ENCODE data around the gene SPEN. TPM values are rescaled to one million over a fixed set of nuclear protein-coding genes. Genes with fewer than 3 reads are reported as not detected.

SPEN gene
- total RNA-seq, 1 experiment from 2014 or later, result 44.2 TPM

- BruUV-seq (replicated peaks), result no TSS peak
- H3K27me3 Mint-ChIP-seq (ENCODE audit: insufficient read depth, unreplicated experiment), result no peaks in the 10 kb centered on the region
- intact Hi-C loops (cut with micrococcal nuclease), result loop anchor here (5.0 kb wide), 1 partner anchor 42 kb away; no protein-coding TSS in a partner anchor
These were observed 142.3 kb downstream of the SPEN start for GRCh38 chr1:15989776-15990175.

More at GRCh38 chr1:15989776-15990175, 142.3 kb downstream of the SPEN start:
- no peak overlapping the region for H3K27ac Mint-ChIP-seq (ENCODE audit: low read depth, unreplicated experiment)
- no peak for TF ChIP-seq CTCF (IDR thresholded peaks at IDR 0.05; ENCODE audit: unreplicated experiment)
- H3K9me3 Mint-ChIP-seq (ENCODE audit: unreplicated experiment), result no peaks in the 10 kb centered on the region
- POLR2A ChIA-PET, result no interaction called here
- H3K4me1 Mint-ChIP-seq (ENCODE audit: insufficient read depth, unreplicated experiment), result peaks cover 5% of the 10 kb centered on the region
- no peaks in the 10 kb centered on the region for H3K36me3 Mint-ChIP-seq (ENCODE audit: insufficient read depth, unreplicated experiment)
- no peak overlapping the region for H3K4me3 Mint-ChIP-seq (ENCODE audit: unreplicated experiment)
- no peak for DNase-seq (ENCODE audit: unreplicated experiment)
- CTCF ChIA-PET, result interaction anchor here (0.6 to 1.2 kb wide), 2 partner anchors 10 to 194 kb away, joined by 3 to 4 read pairs; no protein-coding TSS in a partner anchor

Other genes starting within 250 kb of the SPEN start
- 26.6 and 32.7 TPM in 2 replicates for gene DDI2, start 230.2 kb upstream of the SPEN start, total RNA-seq (2022)
- gene PLEKHM2, start 163.4 kb upstream of the SPEN start, total RNA-seq (2022), result 51.5 and 65.8 TPM in 2 replicates
- gene SLC25A34, start 111.4 kb upstream of the SPEN start, total RNA-seq (2022), result 0.79 and 1.3 TPM in 2 replicates
- not detected in 2 replicates for gene TMEM82, start 105.2 kb upstream of the SPEN start, total RNA-seq (2022)
- 78.2 and 101 TPM in 2 replicates for gene FBLIM1, start 88.9 kb upstream of the SPEN start, total RNA-seq (2022)
- gene UQCRHL, start 40.1 kb upstream of the SPEN start, total RNA-seq (2022), result 1.1 and 1.7 TPM in 2 replicates
- gene ZBTB17, start 128.4 kb downstream of the SPEN start, total RNA-seq (2022), result 46.3 and 48.3 TPM in 2 replicates
- gene SRARP, start 156.5 kb downstream of the SPEN start, total RNA-seq (2022), result not detected in 2 replicates
- not detected in 2 replicates for gene HSPB7, start 170.3 kb downstream of the SPEN start, total RNA-seq (2022)
- gene CLCNKA, start 174.3 kb downstream of the SPEN start, total RNA-seq (2022), result not detected in 2 replicates
- gene CLCNKB, start 196.1 kb downstream of the SPEN start, total RNA-seq (2022), result not detected in 2 replicates
- 0.20 TPM in 1 of 2 replicates, not detected in the other for gene FAM131C, start 225.9 kb downstream of the SPEN start, total RNA-seq (2022)

Data from MCF 10A (cell line).